ENCODE results near the gene HCN4.

HCN4 gene

GRCh38 chr15:73296609-73297353, 72.0 kb downstream of the HCN4 start:
- no peak for DNase-seq (ENCODE audit: low read depth in 2 of 2)

GRCh38 chr15:73295630-73296286, 73.0 kb downstream of the HCN4 start:
- DNase-seq (ENCODE audit: low read depth in 2 of 2): no peak

GRCh38 chr15:73293773-73294172, 75.0 kb downstream of the HCN4 start:
- DNase-seq (ENCODE audit: low read depth in 2 of 2): no peak

- DNase-seq (ENCODE audit: low read depth in 2 of 2): no peak
Measured at GRCh38 chr15:73291441-73291840, 77.3 kb downstream of the HCN4 start.

- DNase-seq (ENCODE audit: low read depth in 2 of 2): no peak
Measured at GRCh38 chr15:73287019-73287418, 81.7 kb downstream of the HCN4 start.

GRCh38 chr15:73286311-73286710, 82.4 kb downstream of the HCN4 start:
- DNase-seq (ENCODE audit: low read depth in 2 of 2): no peak

GRCh38 chr15:73284090-73284716, 84.6 kb downstream of the HCN4 start:
- no peak for DNase-seq (ENCODE audit: low read depth in 2 of 2)

- no peak for DNase-seq (ENCODE audit: low read depth in 2 of 2)
Measured at GRCh38 chr15:73283366-73283962, 85.3 kb downstream of the HCN4 start.

- DNase-seq (ENCODE audit: low read depth in 2 of 2): no peak
Measured at GRCh38 chr15:73282567-73283365, 86.0 kb downstream of the HCN4 start.

- no peak for DNase-seq (ENCODE audit: low read depth in 2 of 2)
Measured at GRCh38 chr15:73275862-73276261, 92.9 kb downstream of the HCN4 start.

GRCh38 chr15:73273181-73274002, 95.4 kb downstream of the HCN4 start:
- DNase-seq (ENCODE audit: low read depth in 2 of 2): peak; percentile 3 to 17

- DNase-seq (ENCODE audit: low read depth in 2 of 2): no peak
Measured at GRCh38 chr15:73270366-73271097, 98.2 kb downstream of the HCN4 start.
